WTC11 (cell line): ENCODE measurements around the gene UBXN11. TPM values are rescaled to one million over a fixed set of nuclear protein-coding genes. Genes with fewer than 3 reads are reported as not detected.

Experiments used
- ATAC-seq: fragments of 200-7000 bp; cut with Tn5 transposase; 2 replicates; pipeline ENCODE4 v1.10.0; 2021; ENCODE audit warnings: mild to moderate bottlenecking, moderate library complexity
- CTCF ChIA-PET: fragments of 300-600 bp; sonication (Branson Sonifier 250); formaldehyde crosslinking; loops from one replicate; lab custom pipeline; 2021; ENCODE audit warnings: antibody characterized with exemption; lab: Charles Lee
- POLR2A ChIA-PET: fragments of 350-600 bp; sonication (Branson Sonifier 250); formaldehyde crosslinking; loops from one replicate; lab custom pipeline; 2021; ENCODE audit warnings: antibody characterized with exemption; lab: Charles Lee
- DNase-seq: peaks from one replicate; pipeline ENCODE4 v3.0.0; 2021; ENCODE audit warnings: low spot score
- H3K27ac Mint-ChIP-seq: 2 replicates; pipeline ENCODE4 v1.8.0; 2021; ENCODE audit warnings: mixed read lengths
- H3K27me3 Mint-ChIP-seq: 2 replicates; pipeline ENCODE4 v1.8.0; 2021; ENCODE audit warnings: low read depth, mild to moderate bottlenecking, moderate library complexity, mixed read lengths
- H3K36me3 Mint-ChIP-seq: 2 replicates; pipeline ENCODE4 v1.8.0; 2021; ENCODE audit warnings: mixed read lengths
- H3K4me1 Mint-ChIP-seq: 2 replicates; pipeline ENCODE4 v1.8.0; 2022; ENCODE audit warnings: mixed read lengths
- H3K4me3 Mint-ChIP-seq: 2 replicates; pipeline ENCODE4 v1.8.0; 2021; ENCODE audit warnings: mild to moderate bottlenecking, moderate library complexity, mixed read lengths
- H3K9me3 Mint-ChIP-seq: 2 replicates; pipeline ENCODE4 v1.8.0; 2021; ENCODE audit warnings: mixed read lengths
- CREM ChIP-seq: sonication (generic); formaldehyde crosslinking; IDR thresholded peaks from 2 replicates; pipeline ENCODE4 v1.8.1; 2022; ENCODE audit warnings: mild to moderate bottlenecking, missing genetic modification reagents, moderate library complexity
- GABPB1 ChIP-seq: sonication (generic); formaldehyde crosslinking; IDR thresholded peaks from 2 replicates; pipeline ENCODE4 v1.8.1; 2023; ENCODE audit warnings: mild to moderate bottlenecking, missing genetic modification reagents
- HMGA2 ChIP-seq: fragments of 250-450 bp; sonication (Bioruptor Pico); IDR thresholded peaks from 2 replicates; pipeline ENCODE4 v1.4.0; 2021; ENCODE audit warnings: mild to moderate bottlenecking, moderate library complexity
- PRRX2 ChIP-seq: fragments of 250-450 bp; sonication (Bioruptor Pico); IDR thresholded peaks from 2 replicates; pipeline ENCODE4 v1.8.0; 2021; ENCODE audit warnings: mild to moderate bottlenecking
- TCF7 ChIP-seq: sonication (generic); formaldehyde crosslinking; IDR thresholded peaks from 2 replicates; pipeline ENCODE4 v1.8.0; 2022; ENCODE audit warnings: mild to moderate bottlenecking, low read depth, missing genetic modification reagents, moderate library complexity
- TEAD4 ChIP-seq: sonication (generic); formaldehyde crosslinking; IDR thresholded peaks from 2 replicates; pipeline ENCODE4 v1.8.0; 2022; ENCODE audit warnings: mild to moderate bottlenecking, missing genetic modification reagents
- TP53 ChIP-seq: sonication (generic); formaldehyde crosslinking; IDR thresholded peaks from 2 replicates; pipeline ENCODE4 v1.8.1; 2023; ENCODE audit warnings: mild to moderate bottlenecking, missing genetic modification reagents
- ZNF396 ChIP-seq: fragments of 250-450 bp; sonication (Bioruptor Pico); IDR thresholded peaks from 2 replicates; pipeline ENCODE4 v1.8.0; 2021; ENCODE audit warnings: mild to moderate bottlenecking, moderate library complexity, borderline replicate concordance
- total RNA-seq: library from RNA; stranded (reverse); gene quantifications from 3 replicates; pipeline ENCODE4 v1.2.3, GENCODE V29; 2021
- TF ChIP-seq, protein P1 (sequence below): sonication (generic); formaldehyde crosslinking; IDR thresholded peaks from 2 replicates; pipeline ENCODE4 v1.8.0; 2022; ENCODE audit warnings: missing genetic modification reagents
- TF ChIP-seq, protein P2 (sequence below): sonication (generic); formaldehyde crosslinking; IDR thresholded peaks from 2 replicates; pipeline ENCODE4 v1.8.1; 2022; ENCODE audit warnings: low read depth, mild to moderate bottlenecking, moderate library complexity, missing genetic modification reagents, borderline replicate concordance
- TF ChIP-seq, protein P3 (sequence below): sonication (generic); formaldehyde crosslinking; IDR thresholded peaks from 2 replicates; pipeline ENCODE4 v1.8.0; 2022; ENCODE audit warnings: mild to moderate bottlenecking, missing genetic modification reagents
- TF ChIP-seq, protein P4 (sequence below): fragments of 250-450 bp; sonication (Bioruptor Pico); IDR thresholded peaks from 2 replicates; pipeline ENCODE4 v1.9.0; 2021; ENCODE audit warnings: moderate library complexity, mild to moderate bottlenecking, inconsistent platforms, borderline replicate concordance
- TF ChIP-seq, protein P5 (sequence below): sonication (generic); formaldehyde crosslinking; IDR thresholded peaks from 2 replicates; pipeline ENCODE4 v1.8.0; 2023; ENCODE audit warnings: mild to moderate bottlenecking, missing genetic modification reagents
- TF ChIP-seq, protein P6 (sequence below): fragments of 250-450 bp; sonication (Bioruptor Pico); IDR thresholded peaks from 2 replicates; pipeline ENCODE4 v1.8.0; 2021; ENCODE audit warnings: mild to moderate bottlenecking
- TF ChIP-seq, protein P7 (sequence below): sonication (generic); formaldehyde crosslinking; conservative IDR thresholded peaks from 2 replicates; pipeline ENCODE4 v1.8.1; 2022; ENCODE audit warnings: mild to moderate bottlenecking, missing genetic modification reagents
- TF ChIP-seq, protein P8 (sequence below): fragments of 250-450 bp; sonication (Bioruptor Pico); IDR thresholded peaks from 2 replicates; pipeline ENCODE4 v2.1.2; 2022; ENCODE audit warnings: mild to moderate bottlenecking, moderate library complexity
- TF ChIP-seq, protein P9 (sequence below): sonication (generic); formaldehyde crosslinking; IDR thresholded peaks from 2 replicates; pipeline ENCODE4 v1.8.0; 2023; ENCODE audit warnings: missing genetic modification reagents
- TF ChIP-seq, protein P10 (sequence below): fragments of 250-450 bp; sonication (Bioruptor Pico); conservative IDR thresholded peaks from 2 replicates; pipeline ENCODE4 v1.9.0; 2021; ENCODE audit warnings: mild to moderate bottlenecking

Gene UBXN11
- total RNA-seq, 1 experiment from 2014 or later: 14.1 TPM

DNA sequence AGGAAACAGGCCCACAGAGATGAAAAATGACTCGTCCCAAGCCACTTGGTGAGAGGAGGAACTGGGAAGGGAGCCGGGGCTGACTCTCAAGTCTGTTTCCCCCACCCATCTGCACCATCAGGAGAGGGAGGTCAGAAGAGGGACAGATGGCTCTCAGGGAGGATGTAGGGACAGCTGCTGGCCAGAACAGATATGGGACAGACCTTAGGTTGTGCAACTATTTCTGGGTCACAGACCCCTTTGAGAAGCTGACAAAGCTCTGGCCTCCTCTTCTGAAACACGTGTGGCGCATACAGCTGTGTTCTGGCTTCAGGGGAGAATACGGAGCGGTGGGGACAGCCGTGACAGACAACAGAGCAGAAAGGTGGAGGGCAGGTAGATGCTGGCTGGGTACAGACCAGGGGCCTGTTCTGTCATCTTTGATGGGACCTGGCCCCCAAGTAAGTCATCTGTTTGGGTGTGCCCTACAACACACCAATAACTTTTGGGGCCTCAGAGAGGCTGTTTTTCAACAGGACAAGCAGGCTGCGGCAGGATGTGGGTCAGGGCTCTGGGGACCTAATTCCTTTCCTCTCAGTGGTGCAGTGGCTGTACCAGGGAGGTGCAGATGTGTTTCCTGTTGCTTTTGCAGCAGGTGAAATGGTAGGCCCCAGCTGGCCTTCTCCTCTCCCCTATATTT lies 19.3 kb downstream of the UBXN11 start (continued):
- no peak for TF ChIP-seq TCF7 (CRISPR knock-in tag)
- TF ChIP-seq, protein P1, sequence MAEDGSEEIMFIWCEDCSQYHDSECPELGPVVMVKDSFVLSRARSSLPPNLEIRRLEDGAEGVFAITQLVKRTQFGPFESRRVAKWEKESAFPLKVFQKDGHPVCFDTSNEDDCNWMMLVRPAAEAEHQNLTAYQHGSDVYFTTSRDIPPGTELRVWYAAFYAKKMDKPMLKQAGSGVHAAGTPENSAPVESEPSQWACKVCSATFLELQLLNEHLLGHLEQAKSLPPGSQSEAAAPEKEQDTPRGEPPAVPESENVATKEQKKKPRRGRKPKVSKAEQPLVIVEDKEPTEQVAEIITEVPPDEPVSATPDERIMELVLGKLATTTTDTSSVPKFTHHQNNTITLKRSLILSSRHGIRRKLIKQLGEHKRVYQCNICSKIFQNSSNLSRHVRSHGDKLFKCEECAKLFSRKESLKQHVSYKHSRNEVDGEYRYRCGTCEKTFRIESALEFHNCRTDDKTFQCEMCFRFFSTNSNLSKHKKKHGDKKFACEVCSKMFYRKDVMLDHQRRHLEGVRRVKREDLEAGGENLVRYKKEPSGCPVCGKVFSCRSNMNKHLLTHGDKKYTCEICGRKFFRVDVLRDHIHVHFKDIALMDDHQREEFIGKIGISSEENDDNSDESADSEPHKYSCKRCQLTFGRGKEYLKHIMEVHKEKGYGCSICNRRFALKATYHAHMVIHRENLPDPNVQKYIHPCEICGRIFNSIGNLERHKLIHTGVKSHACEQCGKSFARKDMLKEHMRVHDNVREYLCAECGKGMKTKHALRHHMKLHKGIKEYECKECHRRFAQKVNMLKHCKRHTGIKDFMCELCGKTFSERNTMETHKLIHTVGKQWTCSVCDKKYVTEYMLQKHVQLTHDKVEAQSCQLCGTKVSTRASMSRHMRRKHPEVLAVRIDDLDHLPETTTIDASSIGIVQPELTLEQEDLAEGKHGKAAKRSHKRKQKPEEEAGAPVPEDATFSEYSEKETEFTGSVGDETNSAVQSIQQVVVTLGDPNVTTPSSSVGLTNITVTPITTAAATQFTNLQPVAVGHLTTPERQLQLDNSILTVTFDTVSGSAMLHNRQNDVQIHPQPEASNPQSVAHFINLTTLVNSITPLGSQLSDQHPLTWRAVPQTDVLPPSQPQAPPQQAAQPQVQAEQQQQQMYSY (CRISPR knock-in tag): no peak
- TF ChIP-seq, all 79 proteins: peak for 0

DNA sequence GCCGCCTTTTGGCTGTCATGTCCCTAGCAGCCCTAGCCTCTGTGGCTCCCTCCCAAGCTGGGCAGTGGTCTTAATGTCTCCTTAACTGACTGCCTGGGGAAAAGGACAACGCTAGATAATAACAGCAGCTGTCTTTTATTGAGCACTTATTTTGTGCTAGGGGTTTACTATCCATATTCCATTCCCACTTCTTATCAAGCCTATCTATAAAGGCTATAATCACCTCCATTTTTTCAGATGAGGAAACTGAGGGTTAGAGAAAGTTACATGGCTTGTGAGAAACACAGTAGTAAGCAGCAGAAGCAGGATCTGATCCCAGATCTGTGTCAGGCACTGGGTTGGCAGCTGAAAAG lies 20.4 kb downstream of the UBXN11 start:
- H3K9me3 Mint-ChIP-seq: no peaks in the 10 kb centered on the region
- ATAC-seq: no peak
- H3K27me3 Mint-ChIP-seq: no peaks in the 10 kb centered on the region; the same call in 1 of the 2 replicates
- H3K4me3 Mint-ChIP-seq: no peak overlapping the region
- ChIA-PET POLR2A (interaction anchor here (0.6 to 1.8 kb wide), 7 partner anchors 10 to 194 kb away, joined by 3 to 8 read pairs (median 4); partner anchors contain the start of gene LIN28A), CTCF (interaction anchor here (0.6 to 11.1 kb wide), 61 partner anchors 8 to 601 kb away, joined by 3 to 306 read pairs (median 5); partner anchors contain the start of genes CATSPER4, CD52, CEP85 and CNKSR1)
- no peaks in the 10 kb centered on the region for H3K36me3 Mint-ChIP-seq
- H3K4me1 Mint-ChIP-seq: peaks cover 47% of the 10 kb centered on the region
- H3K27ac Mint-ChIP-seq: no peak overlapping the region
- DNase-seq: no peak
- TF ChIP-seq, protein P2, sequence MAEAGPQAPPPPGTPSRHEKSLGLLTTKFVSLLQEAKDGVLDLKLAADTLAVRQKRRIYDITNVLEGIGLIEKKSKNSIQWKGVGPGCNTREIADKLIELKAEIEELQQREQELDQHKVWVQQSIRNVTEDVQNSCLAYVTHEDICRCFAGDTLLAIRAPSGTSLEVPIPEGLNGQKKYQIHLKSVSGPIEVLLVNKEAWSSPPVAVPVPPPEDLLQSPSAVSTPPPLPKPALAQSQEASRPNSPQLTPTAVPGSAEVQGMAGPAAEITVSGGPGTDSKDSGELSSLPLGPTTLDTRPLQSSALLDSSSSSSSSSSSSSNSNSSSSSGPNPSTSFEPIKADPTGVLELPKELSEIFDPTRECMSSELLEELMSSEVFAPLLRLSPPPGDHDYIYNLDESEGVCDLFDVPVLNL (CRISPR knock-in tag): no peak
- no peak for TF ChIP-seq ZNF396 (CRISPR knock-in tag)
- TF ChIP-seq, protein P3, sequence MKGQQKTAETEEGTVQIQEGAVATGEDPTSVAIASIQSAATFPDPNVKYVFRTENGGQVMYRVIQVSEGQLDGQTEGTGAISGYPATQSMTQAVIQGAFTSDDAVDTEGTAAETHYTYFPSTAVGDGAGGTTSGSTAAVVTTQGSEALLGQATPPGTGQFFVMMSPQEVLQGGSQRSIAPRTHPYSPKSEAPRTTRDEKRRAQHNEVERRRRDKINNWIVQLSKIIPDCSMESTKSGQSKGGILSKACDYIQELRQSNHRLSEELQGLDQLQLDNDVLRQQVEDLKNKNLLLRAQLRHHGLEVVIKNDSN (CRISPR knock-in tag): no peak
- TF ChIP-seq, protein P4, sequence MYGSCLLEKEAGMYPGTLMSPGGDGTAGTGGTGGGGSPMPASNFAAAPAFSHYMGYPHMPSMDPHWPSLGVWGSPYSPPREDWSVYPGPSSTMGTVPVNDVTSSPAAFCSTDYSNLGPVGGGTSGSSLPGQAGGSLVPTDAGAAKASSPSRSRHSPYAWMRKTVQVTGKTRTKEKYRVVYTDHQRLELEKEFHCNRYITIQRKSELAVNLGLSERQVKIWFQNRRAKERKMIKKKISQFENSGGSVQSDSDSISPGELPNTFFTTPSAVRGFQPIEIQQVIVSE (CRISPR knock-in tag): no peak
- TF ChIP-seq CREM: no peak
- TF ChIP-seq, protein P5, sequence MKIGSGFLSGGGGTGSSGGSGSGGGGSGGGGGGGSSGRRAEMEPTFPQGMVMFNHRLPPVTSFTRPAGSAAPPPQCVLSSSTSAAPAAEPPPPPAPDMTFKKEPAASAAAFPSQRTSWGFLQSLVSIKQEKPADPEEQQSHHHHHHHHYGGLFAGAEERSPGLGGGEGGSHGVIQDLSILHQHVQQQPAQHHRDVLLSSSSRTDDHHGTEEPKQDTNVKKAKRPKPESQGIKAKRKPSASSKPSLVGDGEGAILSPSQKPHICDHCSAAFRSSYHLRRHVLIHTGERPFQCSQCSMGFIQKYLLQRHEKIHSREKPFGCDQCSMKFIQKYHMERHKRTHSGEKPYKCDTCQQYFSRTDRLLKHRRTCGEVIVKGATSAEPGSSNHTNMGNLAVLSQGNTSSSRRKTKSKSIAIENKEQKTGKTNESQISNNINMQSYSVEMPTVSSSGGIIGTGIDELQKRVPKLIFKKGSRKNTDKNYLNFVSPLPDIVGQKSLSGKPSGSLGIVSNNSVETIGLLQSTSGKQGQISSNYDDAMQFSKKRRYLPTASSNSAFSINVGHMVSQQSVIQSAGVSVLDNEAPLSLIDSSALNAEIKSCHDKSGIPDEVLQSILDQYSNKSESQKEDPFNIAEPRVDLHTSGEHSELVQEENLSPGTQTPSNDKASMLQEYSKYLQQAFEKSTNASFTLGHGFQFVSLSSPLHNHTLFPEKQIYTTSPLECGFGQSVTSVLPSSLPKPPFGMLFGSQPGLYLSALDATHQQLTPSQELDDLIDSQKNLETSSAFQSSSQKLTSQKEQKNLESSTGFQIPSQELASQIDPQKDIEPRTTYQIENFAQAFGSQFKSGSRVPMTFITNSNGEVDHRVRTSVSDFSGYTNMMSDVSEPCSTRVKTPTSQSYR (CRISPR knock-in tag): no peak
- TF ChIP-seq, protein P6, sequence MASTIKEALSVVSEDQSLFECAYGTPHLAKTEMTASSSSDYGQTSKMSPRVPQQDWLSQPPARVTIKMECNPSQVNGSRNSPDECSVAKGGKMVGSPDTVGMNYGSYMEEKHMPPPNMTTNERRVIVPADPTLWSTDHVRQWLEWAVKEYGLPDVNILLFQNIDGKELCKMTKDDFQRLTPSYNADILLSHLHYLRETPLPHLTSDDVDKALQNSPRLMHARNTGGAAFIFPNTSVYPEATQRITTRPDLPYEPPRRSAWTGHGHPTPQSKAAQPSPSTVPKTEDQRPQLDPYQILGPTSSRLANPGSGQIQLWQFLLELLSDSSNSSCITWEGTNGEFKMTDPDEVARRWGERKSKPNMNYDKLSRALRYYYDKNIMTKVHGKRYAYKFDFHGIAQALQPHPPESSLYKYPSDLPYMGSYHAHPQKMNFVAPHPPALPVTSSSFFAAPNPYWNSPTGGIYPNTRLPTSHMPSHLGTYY: no peak
- TF ChIP-seq GABPB1: no peak
- TF ChIP-seq, protein P7, sequence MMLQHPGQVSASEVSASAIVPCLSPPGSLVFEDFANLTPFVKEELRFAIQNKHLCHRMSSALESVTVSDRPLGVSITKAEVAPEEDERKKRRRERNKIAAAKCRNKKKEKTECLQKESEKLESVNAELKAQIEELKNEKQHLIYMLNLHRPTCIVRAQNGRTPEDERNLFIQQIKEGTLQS (CRISPR knock-in tag): no peak
- TF ChIP-seq, protein P8, sequence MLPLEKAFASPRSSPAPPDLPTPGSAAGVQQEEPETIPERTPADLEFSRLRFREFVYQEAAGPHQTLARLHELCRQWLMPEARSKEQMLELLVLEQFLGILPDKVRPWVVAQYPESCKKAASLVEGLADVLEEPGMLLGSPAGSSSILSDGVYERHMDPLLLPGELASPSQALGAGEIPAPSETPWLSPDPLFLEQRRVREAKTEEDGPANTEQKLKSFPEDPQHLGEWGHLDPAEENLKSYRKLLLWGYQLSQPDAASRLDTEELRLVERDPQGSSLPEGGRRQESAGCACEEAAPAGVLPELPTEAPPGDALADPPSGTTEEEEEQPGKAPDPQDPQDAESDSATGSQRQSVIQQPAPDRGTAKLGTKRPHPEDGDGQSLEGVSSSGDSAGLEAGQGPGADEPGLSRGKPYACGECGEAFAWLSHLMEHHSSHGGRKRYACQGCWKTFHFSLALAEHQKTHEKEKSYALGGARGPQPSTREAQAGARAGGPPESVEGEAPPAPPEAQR (CRISPR knock-in tag): no peak
- TF ChIP-seq, protein P9, sequence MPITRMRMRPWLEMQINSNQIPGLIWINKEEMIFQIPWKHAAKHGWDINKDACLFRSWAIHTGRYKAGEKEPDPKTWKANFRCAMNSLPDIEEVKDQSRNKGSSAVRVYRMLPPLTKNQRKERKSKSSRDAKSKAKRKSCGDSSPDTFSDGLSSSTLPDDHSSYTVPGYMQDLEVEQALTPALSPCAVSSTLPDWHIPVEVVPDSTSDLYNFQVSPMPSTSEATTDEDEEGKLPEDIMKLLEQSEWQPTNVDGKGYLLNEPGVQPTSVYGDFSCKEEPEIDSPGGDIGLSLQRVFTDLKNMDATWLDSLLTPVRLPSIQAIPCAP: no peak
- TF ChIP-seq, protein P10, sequence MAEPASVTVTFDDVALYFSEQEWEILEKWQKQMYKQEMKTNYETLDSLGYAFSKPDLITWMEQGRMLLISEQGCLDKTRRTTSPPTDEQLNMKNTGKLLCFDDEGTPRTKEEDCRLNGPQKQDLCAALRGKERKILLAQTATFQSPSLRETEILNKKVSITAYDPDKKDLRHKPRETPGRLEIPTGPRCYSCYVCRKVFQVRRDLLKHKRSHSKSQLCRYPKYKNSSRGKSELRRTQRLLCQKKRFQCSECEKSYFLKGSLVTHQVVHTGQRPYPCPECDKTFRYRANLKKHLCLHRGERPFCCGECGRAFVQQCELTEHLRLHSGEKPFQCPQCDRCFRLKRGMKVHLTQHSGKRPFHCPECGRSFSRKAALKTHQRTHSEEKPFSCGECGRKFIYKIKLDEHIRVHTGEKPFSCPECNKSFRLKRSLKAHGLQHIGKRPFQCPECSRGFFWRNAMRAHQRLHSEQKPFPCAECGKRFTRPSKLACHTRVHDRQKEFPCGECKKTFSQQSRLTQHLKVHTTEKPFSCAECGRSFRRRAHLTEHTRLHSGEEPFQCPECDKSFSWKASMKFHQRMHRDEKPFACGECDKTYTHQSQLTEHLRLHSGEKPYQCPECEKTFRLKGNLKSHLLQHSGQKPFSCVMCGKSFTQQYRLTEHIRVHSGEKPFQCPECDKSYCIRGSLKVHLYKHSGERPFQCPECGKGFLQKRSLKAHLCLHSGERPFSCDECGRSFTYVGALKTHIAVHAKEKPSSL: no peak
- TF ChIP-seq TEAD4 (CRISPR knock-in tag): no peak
- TF ChIP-seq TP53 (CRISPR knock-in tag): no peak
- TF ChIP-seq HMGA2 (CRISPR knock-in tag): no peak
- no peak for TF ChIP-seq PRRX2 (CRISPR knock-in tag)
- TF ChIP-seq, all 79 proteins: peak for 0
